GM12873 (cell line): ENCODE results near the gene RGS14.
A peak's percentile ranks its signal among the peaks of the same experiment; 100 is the strongest.

ENCODE experiments used
- CTCF ChIP-seq: IDR thresholded peaks from 2 replicates; pipeline ENCODE4 v1.5.1; 2012; ENCODE audit warnings: low read depth, mild to moderate bottlenecking, moderate library complexity, low read length, control low read depth; ENCODE audit not compliant: insufficient read depth; ENCODE audit errors: missing control alignments

The RGS14 gene

GRCh38 chr5:177357459-177358351, at the start of gene RGS14:
RGS14 (plus strand) TSS chr5:177357924; CDS start chr5:177358025, 101 bp downstream.
- TF ChIP-seq CTCF, result no peak

GRCh38 chr5:177308740-177309139, 49.0 kb upstream of the RGS14 start:
- TF ChIP-seq CTCF, result no peak

- TF ChIP-seq CTCF, result peak; percentile 97
Observed at GRCh38 chr5:177309351-177310191, 48.2 kb upstream of the RGS14 start.

GRCh38 chr5:177310332-177310731, 47.4 kb upstream of the RGS14 start:
- no peak for TF ChIP-seq CTCF

GRCh38 chr5:177310757-177311391, 46.9 kb upstream of the RGS14 start:
- no peak for TF ChIP-seq CTCF

GRCh38 chr5:177311392-177311722, 46.4 kb upstream of the RGS14 start:
- no peak for TF ChIP-seq CTCF
